NT2/D1 (cell line): ENCODE results near the gene NRL.

Experiments used
- DNase-seq: peaks from one replicate; pipeline ENCODE4 v3.0.0-alpha.2; 2011; ENCODE audit warnings: low read depth, low spot score
- H3K27me3 ChIP-seq: 2 replicates; pipeline ENCODE4 v1.6.0; 2011; ENCODE audit warnings: mild to moderate bottlenecking; ENCODE audit not compliant: insufficient read length, insufficient read depth
- H3K36me3 ChIP-seq: 2 replicates; pipeline ENCODE4 v1.6.1; 2011; ENCODE audit warnings: mild to moderate bottlenecking, low read length, mixed read lengths; ENCODE audit not compliant: insufficient read depth, insufficient read length
- H3K4me1 ChIP-seq: 2 replicates; pipeline ENCODE4 v1.5.1; 2011; ENCODE audit not compliant: insufficient read depth, insufficient read length
- H3K4me3 ChIP-seq: 2 replicates; pipeline ENCODE4 v1.5.1; 2011; ENCODE audit warnings: low read depth; ENCODE audit not compliant: insufficient read length
- H3K9ac ChIP-seq: 2 replicates; pipeline ENCODE4 v1.6.0; 2011; ENCODE audit warnings: low read depth; ENCODE audit not compliant: insufficient read length
- H3K9me3 ChIP-seq: 2 replicates; pipeline ENCODE4 v1.5.1; 2011; ENCODE audit warnings: mild to moderate bottlenecking, low read length; ENCODE audit not compliant: insufficient read depth
- SUZ12 ChIP-seq: IDR thresholded peaks from 2 replicates; pipeline ENCODE4 v1.6.1; 2011; ENCODE audit not compliant: insufficient read length, insufficient read depth; ENCODE audit errors: extremely low read depth
- YY1 ChIP-seq: IDR thresholded peaks from 2 replicates; pipeline ENCODE4 v1.6.1; 2011; ENCODE audit not compliant: insufficient read length, insufficient read depth
- ZNF274 ChIP-seq: IDR thresholded peaks from 2 replicates; pipeline ENCODE4 v1.6.1; 2011; ENCODE audit warnings: mild to moderate bottlenecking, low read depth, low read length

NRL gene

DNA sequence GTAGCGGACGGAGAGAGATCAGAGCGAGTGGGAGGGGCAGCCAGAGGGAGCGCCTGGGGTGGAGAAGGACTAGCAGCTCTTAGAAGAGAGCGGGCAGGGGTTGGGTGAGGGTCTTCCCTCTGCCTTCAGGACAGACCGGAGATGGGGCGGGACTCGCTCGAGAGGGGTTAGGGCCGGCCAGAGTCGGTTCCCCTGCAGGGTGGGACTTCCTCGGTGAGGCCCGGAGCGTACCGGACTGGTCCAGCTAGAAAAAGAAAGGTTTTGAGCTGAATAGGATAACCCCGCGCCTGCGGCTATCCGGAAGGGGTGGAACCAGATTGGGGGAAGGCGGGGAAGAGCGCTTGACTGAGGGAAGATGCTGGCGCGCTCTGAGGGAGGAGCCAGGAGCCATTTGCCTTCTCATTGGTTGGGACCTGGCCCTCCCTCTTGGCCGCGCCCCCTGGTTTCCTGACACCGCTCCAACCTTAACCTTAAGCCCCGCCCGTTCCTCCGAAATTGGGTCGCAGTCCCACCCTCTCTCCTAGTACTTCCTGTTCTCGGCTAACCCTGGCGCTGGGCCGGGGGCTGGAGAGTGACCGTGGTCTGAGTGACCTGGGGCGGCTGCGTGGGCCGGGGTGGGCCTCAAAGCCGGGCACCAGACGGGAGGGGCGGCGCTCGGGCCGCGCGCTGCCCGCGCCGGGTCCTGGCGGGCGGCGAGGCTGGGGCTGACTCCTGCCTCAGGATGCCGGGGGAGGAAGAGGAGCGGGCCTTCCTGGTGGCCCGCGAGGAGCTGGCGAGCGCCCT, 32.4 kb upstream of the NRL start, which contains the start of gene RNF31:
TSS of gene RNF31 (plus strand) at position 521 of the 783 bp plus-strand sequence. CDS start at position 722, 201 bp downstream.
- H3K4me1 ChIP-seq: no peaks in the 10 kb centered on the region
- no peaks in the 10 kb centered on the region for H3K27me3 ChIP-seq
- peak within 1 kb of the TSS; percentile 90 for H3K4me3 ChIP-seq
- TF ChIP-seq ZNF274: no peak
- TF ChIP-seq SUZ12: no peak
- TF ChIP-seq YY1: no peak
- peak within 1 kb of the TSS; percentile 94 for H3K9ac ChIP-seq
- H3K36me3 ChIP-seq: peaks cover 55% of the 10 kb centered on the region
- DNase-seq: peak; percentile 94
- H3K9me3 ChIP-seq: no peaks in the 10 kb centered on the region

DNA sequence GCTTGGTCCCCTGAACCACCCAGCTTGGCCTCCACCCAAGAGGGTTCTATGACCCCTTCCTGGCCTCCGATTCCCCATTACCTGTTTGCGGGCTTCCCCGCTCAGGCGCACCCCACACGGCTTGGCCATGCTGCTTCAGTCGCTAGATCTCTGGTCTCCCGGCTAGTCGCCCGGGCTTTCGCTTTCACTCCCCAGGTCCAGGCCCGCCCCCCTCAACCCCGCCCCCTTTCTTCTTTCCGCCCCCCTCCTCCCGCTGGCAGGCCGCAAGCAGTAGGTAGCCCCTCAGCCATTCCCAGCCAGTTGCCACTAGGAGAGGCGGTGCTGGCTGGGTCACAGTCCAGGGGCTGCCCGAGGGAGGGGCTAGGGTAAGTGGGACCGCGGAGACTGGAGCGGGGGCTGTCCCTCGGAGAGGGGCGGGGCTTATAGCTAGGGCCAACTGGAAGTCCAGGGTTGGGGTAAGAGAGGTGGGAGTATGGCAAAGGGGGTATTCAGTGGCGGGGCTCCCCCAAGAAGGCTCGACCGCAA, 31.8 kb upstream of the NRL start, which contains the start of gene PSME2:
TSS of gene PSME2 (minus strand) at position 158 of the 525 bp plus-strand sequence. CDS start at position 129, 29 bp downstream.
- peak within 1 kb of the TSS; percentile 94 for H3K9ac ChIP-seq
- H3K27me3 ChIP-seq: no peaks in the 10 kb centered on the region
- peaks cover 49% of the 10 kb centered on the region for H3K36me3 ChIP-seq
- H3K4me3 ChIP-seq: peak within 1 kb of the TSS; percentile 90
- H3K9me3 ChIP-seq: no peaks in the 10 kb centered on the region
- peak; percentile 91 for DNase-seq
- no peaks in the 10 kb centered on the region for H3K4me1 ChIP-seq
- no peak for TF ChIP-seq SUZ12
- no peak for TF ChIP-seq ZNF274
- no peak for TF ChIP-seq YY1

DNA sequence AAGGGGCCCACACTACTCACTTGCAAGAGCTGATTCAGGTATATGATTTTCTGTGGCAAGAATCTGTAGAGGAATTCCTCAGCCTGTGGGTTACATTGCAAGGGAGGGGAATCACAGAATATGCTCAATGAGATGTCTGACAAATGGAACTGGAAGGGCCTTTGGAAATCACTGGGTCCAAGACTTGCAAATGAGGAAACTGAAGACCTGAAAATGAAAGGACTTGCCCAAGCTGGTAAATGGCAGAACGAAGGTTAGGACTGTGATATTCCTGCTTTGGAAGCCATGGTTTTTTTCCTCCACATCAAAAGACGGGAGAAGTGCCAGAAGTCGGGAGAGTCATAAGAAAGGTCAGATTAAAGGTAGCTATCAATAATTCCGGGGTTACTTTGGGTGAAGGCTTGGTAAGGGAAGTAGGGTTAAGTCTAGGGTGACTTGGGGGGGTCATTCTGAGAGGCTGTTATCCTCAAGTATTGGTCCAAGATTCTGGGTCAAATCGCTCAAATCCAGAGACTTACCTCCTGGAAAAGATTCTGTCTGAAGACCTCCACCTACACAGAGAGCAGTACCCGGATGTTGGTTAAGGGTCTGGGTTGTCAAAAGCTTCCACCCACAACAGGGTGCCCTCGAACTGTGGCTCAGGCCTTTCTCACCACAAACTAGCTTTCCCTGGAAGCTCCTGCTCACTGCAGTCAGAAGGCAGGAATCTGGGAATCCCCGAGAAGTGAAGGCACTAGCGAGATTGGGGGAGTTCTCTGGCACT, 31.1 kb upstream of the NRL start:
- Histone ChIP-seq H3K4me1 (no peaks in the 10 kb centered on the region), H3K9ac (peak overlapping the region; percentile 85), H3K36me3 (peaks cover 42% of the 10 kb centered on the region), H3K9me3 (no peaks in the 10 kb centered on the region), H3K4me3 (peak overlapping the region; percentile 65), H3K27me3 (no peaks in the 10 kb centered on the region)
- TF ChIP-seq ZNF274 (no peak), YY1 (no peak)
- no peak for DNase-seq

DNA sequence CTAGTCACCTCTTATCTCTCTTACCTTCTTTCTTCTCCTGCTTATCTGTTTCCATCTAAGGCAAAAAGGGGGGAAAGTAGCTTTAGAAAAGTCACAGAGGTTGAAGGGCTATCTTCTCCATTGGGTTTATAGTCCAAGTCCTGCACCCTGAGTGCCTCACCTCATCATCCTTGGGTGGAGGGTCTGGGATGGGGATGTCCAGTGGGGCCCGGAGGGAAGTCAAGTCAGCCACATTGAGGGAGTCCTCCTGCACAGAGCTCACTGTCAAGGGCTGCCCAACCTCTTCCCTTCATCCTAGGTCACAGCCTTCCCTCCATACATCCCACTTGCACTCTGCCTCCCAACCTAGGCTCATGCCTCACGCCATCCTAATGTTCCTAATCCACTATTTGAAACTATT, 30.5 kb upstream of the NRL start:
- TF ChIP-seq SUZ12 (no peak), YY1 (no peak), ZNF274 (no peak)
- H3K4me3 ChIP-seq: peak overlapping the region; percentile 6

GRCh38 chr14:24144451-24144850, 29.7 kb upstream of the NRL start:
- H3K4me1 ChIP-seq: no peaks in the 10 kb centered on the region
- DNase-seq: no peak
- H3K9me3 ChIP-seq: no peaks in the 10 kb centered on the region
- no peak overlapping the region for H3K4me3 ChIP-seq
- no peak overlapping the region for H3K9ac ChIP-seq
- H3K27me3 ChIP-seq: no peaks in the 10 kb centered on the region
- TF ChIP-seq YY1: no peak
- no peak for TF ChIP-seq SUZ12
- TF ChIP-seq ZNF274: no peak
- H3K36me3 ChIP-seq: peaks cover 31% of the 10 kb centered on the region

More for the DNA sequence above, 30.5 kb upstream of the NRL start:
- no peaks in the 10 kb centered on the region for H3K27me3 ChIP-seq
- no peaks in the 10 kb centered on the region for H3K9me3 ChIP-seq
- H3K9ac ChIP-seq: peak overlapping the region; percentile 85
- peaks cover 36% of the 10 kb centered on the region for H3K36me3 ChIP-seq
- no peak for DNase-seq
- H3K4me1 ChIP-seq: no peaks in the 10 kb centered on the region

- no peak for TF ChIP-seq SUZ12
- TF ChIP-seq YY1: no peak
- no peak for TF ChIP-seq ZNF274
- H3K36me3 ChIP-seq: peaks cover 35% of the 10 kb centered on the region
- DNase-seq: no peak
- no peaks in the 10 kb centered on the region for H3K9me3 ChIP-seq
- no peaks in the 10 kb centered on the region for H3K4me1 ChIP-seq
- no peak overlapping the region for H3K4me3 ChIP-seq
- H3K9ac ChIP-seq: no peak overlapping the region
- H3K27me3 ChIP-seq: no peaks in the 10 kb centered on the region
Observed at GRCh38 chr14:24143511-24143910, 28.8 kb upstream of the NRL start.

DNA sequence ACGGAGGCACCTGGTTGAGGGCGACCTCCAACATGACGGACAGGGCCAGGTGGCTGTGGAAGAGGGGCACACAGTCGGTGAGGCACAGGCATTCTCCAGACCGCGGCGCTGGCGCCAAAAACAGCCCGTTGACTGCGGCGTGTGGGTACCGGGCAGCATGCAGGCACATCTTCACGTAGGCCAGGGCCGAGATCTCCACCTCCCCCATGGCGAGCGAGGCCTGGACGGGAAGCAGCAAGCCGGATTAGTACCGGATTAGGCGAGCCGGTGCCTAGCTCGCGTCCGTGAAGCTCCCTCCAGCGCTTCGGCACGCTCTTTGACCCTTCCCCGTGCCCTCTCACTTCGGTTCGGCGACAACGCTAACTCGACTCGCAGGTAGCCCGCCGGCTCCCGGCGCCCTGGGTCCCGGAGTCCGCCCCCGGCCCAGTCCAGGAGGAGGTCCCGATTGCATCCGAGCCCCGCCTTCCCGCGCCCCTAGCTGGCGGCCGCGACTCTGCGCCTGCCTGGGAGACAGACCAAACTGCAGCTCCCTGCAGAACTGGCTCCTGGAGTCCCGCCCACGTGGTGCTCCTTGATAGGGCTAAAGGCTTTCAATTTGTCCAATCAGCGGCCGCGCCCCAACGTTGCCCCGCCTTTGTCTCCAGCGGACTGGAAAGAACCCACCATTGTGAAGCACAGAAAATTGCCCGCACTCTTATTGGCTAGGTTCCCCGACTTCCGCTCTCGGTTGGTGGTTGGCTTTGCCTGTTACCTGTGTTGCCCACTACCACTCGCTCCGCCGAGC, 26.5 kb upstream of the NRL start, which contains the start of gene EMC9:
TSS of gene EMC9 (minus strand) at position 495 of the 784 bp plus-strand sequence. CDS start at position 208, 287 bp downstream.
- DNase-seq: peak; percentile 96
- peak within 1 kb of the TSS; percentile 82 for H3K4me3 ChIP-seq
- peak within 1 kb of the TSS; percentile 97 for H3K9ac ChIP-seq
- H3K4me1 ChIP-seq: no peaks in the 10 kb centered on the region
- no peaks in the 10 kb centered on the region for H3K27me3 ChIP-seq
- H3K36me3 ChIP-seq: peaks cover 49% of the 10 kb centered on the region
- no peak for TF ChIP-seq SUZ12
- no peak for TF ChIP-seq ZNF274
- no peak for TF ChIP-seq YY1
- H3K9me3 ChIP-seq: no peaks in the 10 kb centered on the region
